ENCODE data around the gene FBXO21. TPM values are rescaled to one million over a fixed set of nuclear protein-coding genes. Genes with fewer than 3 reads are reported as not detected.
"Not testable (repeated sequence)": the region's sequence is repeated elsewhere in the genome, so short reads cannot be mapped to it uniquely, and the experiment has no call there.

FBXO21 gene
- polyA plus RNA-seq, 3 donors = 7.7 to 19.1 (median 17.2) TPM

GRCh38 chr12:117097159-117097558 is 93.1 kb downstream of the FBXO21 start:
- H4K20me1 ChIP-seq (ENCODE audit: insufficient read depth, low read length) = peaks cover 49% of the 10 kb centered on the region
- no peak overlapping the region for H3K9ac ChIP-seq (ENCODE audit: insufficient read depth, low read length, poor library complexity, severe bottlenecking)
- H3K36me3 ChIP-seq (replicated peaks in 1 of 2; ENCODE audit: control insufficient read depth in 1 of 2, insufficient read depth in 2 of 2, low read length in 2 of 2) = peaks cover 0 to 17% of the 10 kb centered on the region in 2 donors
- no peaks in the 10 kb centered on the region for H3K27me3 ChIP-seq (ENCODE audit: control insufficient read depth in 2 of 2, insufficient read depth in 2 of 2, low read length in 2 of 2)
- H3K79me2 ChIP-seq (ENCODE audit: insufficient read depth, low read length) = peaks cover 70% of the 10 kb centered on the region
- H3K4me1 Mint-ChIP-seq = peaks cover 49% of the 10 kb centered on the region
- H3K4me1 ChIP-seq (ENCODE audit: control insufficient read depth in 1 of 2, insufficient read depth in 2 of 2, low read length in 2 of 2) = peaks cover 29 to 50% of the 10 kb centered on the region in 2 donors
- intact Hi-C loops (cut with micrococcal nuclease) = no loop called here
- H3K36me3 Mint-ChIP-seq = peaks cover 10 to 27% of the 10 kb centered on the region in 2 donors
- H3K27ac ChIP-seq (ENCODE audit: low read depth in 1 of 2, low read length in 2 of 2) = no peak overlapping the region
- DNase-seq = no peak
- H2AFZ ChIP-seq (ENCODE audit: insufficient read depth, low read depth, low read length, poor library complexity, severe bottlenecking) = no peak overlapping the region
- H3K4me3 Mint-ChIP-seq = peak overlapping the region; percentile 25 to 49
- peak overlapping the region in 1 of 3 experiments; percentile 87 for H3K4me3 ChIP-seq (replicated peaks in 1 of 3; ENCODE audit: low read depth in 2 of 3, low read length in 3 of 3)
- TF ChIP-seq CTCF (IDR thresholded peaks at IDR 0.05) = no peak
- H3K4me2 ChIP-seq (replicated peaks; ENCODE audit: extremely low read depth, low read length, poor library complexity, severe bottlenecking) = peak overlapping the region; percentile 86
- WGBS (ENCODE audit: insufficient coverage) = no CpG with 5 or more reads among the region's 8 CpGs
- H3K9me3 Mint-ChIP-seq = peaks cover 0 to 5% (median 0%) of the 10 kb centered on the region in 7 donors
- no peak overlapping the region for H3K27ac Mint-ChIP-seq
- H3K27me3 Mint-ChIP-seq (ENCODE audit: low read depth in 3 of 3) = peaks cover 0 to 5% (median 4%) of the 10 kb centered on the region in 3 donors
- no peaks in the 10 kb centered on the region for H3K9me3 ChIP-seq (replicated peaks in 1 of 2; ENCODE audit: control insufficient read depth in 1 of 2, insufficient read depth in 1 of 2, low read length in 2 of 2)

GRCh38 chr12:117096501-117097042 is 93.7 kb downstream of the FBXO21 start:
- Mint-ChIP-seq H3K4me1 (peaks cover 47% of the 10 kb centered on the region), H3K4me3 (no peak overlapping the region)
- H3K27me3 ChIP-seq (ENCODE audit: control insufficient read depth in 2 of 2, insufficient read depth in 2 of 2, low read length in 2 of 2) = no peaks in the 10 kb centered on the region

GRCh38 chr12:117095191-117095590 is 95.1 kb downstream of the FBXO21 start:
- H3K4me3 Mint-ChIP-seq; H3K9me3 ChIP-seq (replicated peaks in 1 of 2; ENCODE audit: control insufficient read depth in 1 of 2, insufficient read depth in 1 of 2, low read length in 2 of 2); H2AFZ ChIP-seq (ENCODE audit: insufficient read depth, low read depth, low read length, poor library complexity, severe bottlenecking); H3K27ac ChIP-seq (ENCODE audit: low read depth in 1 of 2, low read length in 2 of 2); intact Hi-C loops (cut with micrococcal nuclease); H3K27me3 ChIP-seq (ENCODE audit: control insufficient read depth in 2 of 2, insufficient read depth in 2 of 2, low read length in 2 of 2); H3K4me2 ChIP-seq (replicated peaks; ENCODE audit: extremely low read depth, low read length, poor library complexity, severe bottlenecking); DNase-seq; H3K4me3 ChIP-seq (replicated peaks in 1 of 3; ENCODE audit: low read depth in 2 of 3, low read length in 3 of 3); H3K9ac ChIP-seq (ENCODE audit: insufficient read depth, low read length, poor library complexity, severe bottlenecking); H3K9me3 Mint-ChIP-seq; H3K27me3 Mint-ChIP-seq (ENCODE audit: low read depth in 3 of 3): not testable (repeated sequence)
- Histone ChIP-seq H4K20me1 (ENCODE audit: insufficient read depth, low read length) (peaks cover 66% of the 10 kb centered on the region), H3K79me2 (ENCODE audit: insufficient read depth, low read length) (peaks cover 89% of the 10 kb centered on the region), H3K4me1 (ENCODE audit: control insufficient read depth in 1 of 2, insufficient read depth in 2 of 2, low read length in 2 of 2) (peaks cover 28 to 37% of the 10 kb centered on the region in 2 donors), H3K36me3 (replicated peaks in 1 of 2; ENCODE audit: control insufficient read depth in 1 of 2, insufficient read depth in 2 of 2, low read length in 2 of 2) (peaks cover 5 to 17% of the 10 kb centered on the region in 2 donors)
- peaks cover 35% of the 10 kb centered on the region for H3K4me1 Mint-ChIP-seq
- WGBS (ENCODE audit: insufficient coverage) = 94% methylated on average over 8 of the region's 10 CpGs
- peak overlapping the region in 1 of 7 donors; percentile 25 for H3K27ac Mint-ChIP-seq
- peaks cover 15 to 42% of the 10 kb centered on the region in 2 donors for H3K36me3 Mint-ChIP-seq

More at GRCh38 chr12:117096501-117097042, 93.7 kb downstream of the FBXO21 start:
- H3K4me2 ChIP-seq (replicated peaks; ENCODE audit: extremely low read depth, low read length, poor library complexity, severe bottlenecking) = no peak overlapping the region
- H3K36me3 ChIP-seq (replicated peaks in 1 of 2; ENCODE audit: control insufficient read depth in 1 of 2, insufficient read depth in 2 of 2, low read length in 2 of 2) = peaks cover 4 to 17% of the 10 kb centered on the region in 2 donors
- H4K20me1 ChIP-seq (ENCODE audit: insufficient read depth, low read length) = peaks cover 55% of the 10 kb centered on the region
- DNase-seq = no peak
- TF ChIP-seq CTCF (IDR thresholded peaks at IDR 0.05) = no peak
- Mint-ChIP-seq H3K9me3 (peaks cover 0 to 5% (median 0%) of the 10 kb centered on the region in 7 donors), H3K36me3 (peaks cover 13 to 32% of the 10 kb centered on the region in 2 donors), H3K27me3 (ENCODE audit: low read depth in 3 of 3) (peaks cover 0 to 5% (median 5%) of the 10 kb centered on the region in 3 donors), H3K27ac (peak overlapping the region in 2 of 7 donors; percentile 7 to 18)
- H2AFZ ChIP-seq (ENCODE audit: insufficient read depth, low read depth, low read length, poor library complexity, severe bottlenecking) = no peak overlapping the region
- H3K9ac ChIP-seq (ENCODE audit: insufficient read depth, low read length, poor library complexity, severe bottlenecking) = peak overlapping the region; percentile 15
- H3K4me1 ChIP-seq (ENCODE audit: control insufficient read depth in 1 of 2, insufficient read depth in 2 of 2, low read length in 2 of 2) = peaks cover 29 to 45% of the 10 kb centered on the region in 2 donors
- H3K9me3 ChIP-seq (replicated peaks in 1 of 2; ENCODE audit: control insufficient read depth in 1 of 2, insufficient read depth in 1 of 2, low read length in 2 of 2) = no peaks in the 10 kb centered on the region
- H3K27ac ChIP-seq (ENCODE audit: low read depth in 1 of 2, low read length in 2 of 2) = no peak overlapping the region
- peaks cover 75% of the 10 kb centered on the region for H3K79me2 ChIP-seq (ENCODE audit: insufficient read depth, low read length)
- 87% methylated on average over 6 of the region's 11 CpGs for WGBS (ENCODE audit: insufficient coverage)
- H3K4me3 ChIP-seq (replicated peaks in 1 of 3; ENCODE audit: low read depth in 2 of 3, low read length in 3 of 3) = no peak overlapping the region
- intact Hi-C loops (cut with micrococcal nuclease) = no loop called here
